ENCODE results near the gene ADGRD2.

ADGRD2 gene

DNA sequence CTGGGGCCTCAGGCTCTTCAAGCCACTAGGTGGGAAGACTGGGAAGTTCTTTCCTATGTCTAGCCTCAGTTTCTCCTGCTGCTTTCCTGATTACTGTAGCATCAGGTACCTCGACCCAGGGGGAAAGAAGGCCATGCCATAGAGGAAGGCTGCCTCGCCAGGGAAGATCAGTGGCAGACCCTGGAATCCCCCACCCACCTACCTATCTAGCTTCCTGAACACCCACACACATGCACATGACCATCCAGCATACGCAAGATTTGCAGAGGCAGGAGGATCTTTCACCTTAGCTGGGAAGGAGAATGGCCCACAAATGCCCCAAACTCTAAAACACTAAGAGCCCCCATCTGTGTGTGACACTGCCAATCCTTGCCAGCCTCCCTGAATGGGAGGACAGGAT, 49.0 kb downstream of the ADGRD2 start:
- DNase-seq, result no peak

DNA sequence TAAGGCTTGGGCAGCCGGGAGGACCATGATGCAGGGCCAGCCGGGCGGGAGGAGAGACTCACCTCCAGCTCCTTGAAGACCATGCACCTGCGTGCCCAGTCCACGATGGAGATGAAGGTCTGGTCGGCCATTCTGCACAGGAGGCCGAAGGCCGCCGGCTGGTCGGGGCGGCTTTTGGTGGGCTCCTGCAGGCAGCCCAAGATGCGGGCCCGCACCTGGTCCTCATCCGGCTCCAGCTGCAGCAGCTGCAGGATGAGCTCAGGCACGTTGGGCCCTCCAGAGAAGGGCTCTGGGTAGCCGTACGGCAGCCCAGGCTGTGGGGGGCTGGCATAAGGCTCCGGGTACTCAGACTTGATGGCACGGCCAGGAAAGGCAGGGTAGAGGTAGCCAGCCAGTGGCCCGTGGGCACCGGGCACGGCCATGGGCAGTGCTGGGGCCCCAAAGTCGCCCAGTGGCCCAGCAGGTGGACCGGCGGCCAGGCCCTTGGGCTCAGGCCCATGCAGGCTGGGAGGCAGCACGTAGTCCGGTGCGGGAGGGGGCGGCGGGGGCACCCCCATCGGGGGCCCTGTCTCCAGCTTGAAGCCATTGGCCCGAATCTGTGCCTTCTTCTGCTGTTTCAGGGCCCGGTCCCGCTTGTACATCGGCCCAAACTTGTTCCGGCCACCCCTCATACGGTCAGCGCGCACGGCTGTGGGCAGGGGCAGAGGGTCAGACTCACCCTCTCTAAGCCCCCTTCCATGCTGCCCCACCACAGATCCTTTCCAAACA, 50.0 kb downstream of the ADGRD2 start:
- DNase-seq, result no peak

GRCh38 chr9:124500796-124501611, 50.8 kb downstream of the ADGRD2 start:
- no peak for DNase-seq

- DNase-seq, result no peak
Observed at GRCh38 chr9:124501771-124502320, 51.6 kb downstream of the ADGRD2 start.

DNA sequence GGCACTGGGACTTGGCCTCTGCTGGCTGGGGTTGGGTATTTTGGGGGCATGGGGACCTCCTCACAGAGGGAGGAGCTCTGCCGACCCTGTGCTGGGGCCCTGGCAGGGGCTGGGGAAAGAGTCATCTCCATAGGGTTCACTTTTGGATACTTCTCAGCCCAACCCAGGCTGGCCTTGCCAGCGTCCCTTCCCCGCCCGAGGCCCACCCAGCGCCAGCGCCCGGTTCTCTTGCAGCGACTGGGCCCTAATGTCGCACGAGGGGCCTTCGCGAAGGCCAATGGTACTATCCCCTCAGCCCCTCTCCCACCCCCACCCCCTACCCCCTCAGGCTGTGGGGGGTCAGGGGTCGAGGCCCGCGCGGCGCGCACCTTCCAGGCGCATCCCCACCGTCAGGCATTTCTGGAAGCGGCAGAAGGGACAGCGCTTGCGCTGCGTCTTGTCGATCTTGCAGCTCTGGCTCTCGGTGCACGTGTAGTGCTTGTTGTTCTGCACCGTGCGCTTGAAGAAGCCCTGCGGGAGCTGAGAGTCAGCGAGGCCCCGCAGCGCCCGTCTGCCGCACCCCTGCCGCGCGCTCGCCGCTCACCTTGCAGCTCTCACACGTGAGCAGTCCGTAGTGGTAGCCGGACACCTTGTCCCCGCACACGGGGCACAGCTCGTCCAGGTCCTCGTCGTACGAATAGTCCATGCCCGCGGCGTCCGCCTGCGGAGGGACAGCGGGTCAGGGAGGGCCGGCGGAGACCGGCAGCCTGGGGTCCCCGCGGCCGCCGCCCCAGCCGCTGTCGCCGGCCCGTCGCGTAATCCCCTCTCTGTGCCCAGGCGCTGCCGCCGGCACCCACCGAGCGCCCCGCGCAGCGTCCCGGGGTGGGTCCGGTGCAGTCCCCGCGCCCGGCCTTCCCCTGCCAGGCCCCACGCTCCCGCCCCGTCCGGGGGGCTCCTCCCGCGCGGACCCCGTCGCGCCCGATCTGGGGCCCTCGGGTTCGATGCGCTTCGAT, 52.8 kb downstream of the ADGRD2 start:
- DNase-seq, result no peak

DNA sequence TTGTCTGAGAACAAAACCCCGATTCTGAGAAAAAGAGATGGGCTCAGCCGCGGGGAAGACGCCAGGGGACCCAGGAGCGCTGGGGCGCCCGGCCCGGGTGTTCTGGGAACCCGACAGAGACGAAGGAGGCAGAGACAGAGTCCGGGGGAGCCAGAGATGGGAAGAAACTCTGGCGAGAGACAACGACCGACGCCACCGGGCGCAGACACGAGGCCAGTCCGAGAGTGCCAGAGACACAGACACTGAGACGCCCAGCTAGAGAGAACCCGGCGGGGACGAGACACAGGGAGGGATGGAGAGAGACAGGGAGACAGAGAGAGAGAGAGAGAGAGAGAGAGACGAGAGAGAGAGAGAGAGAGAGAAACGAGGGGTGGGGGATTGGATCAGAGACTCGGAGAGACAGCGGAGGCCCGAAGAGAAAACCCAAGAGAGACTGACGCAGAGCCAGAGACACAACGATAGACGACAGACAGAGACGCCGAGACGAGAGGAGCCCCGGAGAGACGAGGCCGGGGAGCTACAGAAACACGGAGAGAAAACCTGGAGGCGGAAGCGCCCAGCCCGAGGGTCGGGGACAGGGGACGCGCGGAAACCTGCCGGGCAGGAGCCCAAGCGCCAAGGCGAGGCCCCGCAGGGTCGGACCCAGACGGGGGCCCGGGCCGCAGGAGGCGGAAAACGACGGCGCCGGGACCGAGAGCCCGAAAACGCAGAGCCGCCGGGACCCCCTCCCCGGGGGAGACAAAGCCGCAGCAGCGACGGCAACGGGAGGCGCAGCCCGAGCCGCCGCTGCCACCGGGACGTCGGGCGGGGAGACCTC, 53.7 kb downstream of the ADGRD2 start:
- no peak for DNase-seq

DNA sequence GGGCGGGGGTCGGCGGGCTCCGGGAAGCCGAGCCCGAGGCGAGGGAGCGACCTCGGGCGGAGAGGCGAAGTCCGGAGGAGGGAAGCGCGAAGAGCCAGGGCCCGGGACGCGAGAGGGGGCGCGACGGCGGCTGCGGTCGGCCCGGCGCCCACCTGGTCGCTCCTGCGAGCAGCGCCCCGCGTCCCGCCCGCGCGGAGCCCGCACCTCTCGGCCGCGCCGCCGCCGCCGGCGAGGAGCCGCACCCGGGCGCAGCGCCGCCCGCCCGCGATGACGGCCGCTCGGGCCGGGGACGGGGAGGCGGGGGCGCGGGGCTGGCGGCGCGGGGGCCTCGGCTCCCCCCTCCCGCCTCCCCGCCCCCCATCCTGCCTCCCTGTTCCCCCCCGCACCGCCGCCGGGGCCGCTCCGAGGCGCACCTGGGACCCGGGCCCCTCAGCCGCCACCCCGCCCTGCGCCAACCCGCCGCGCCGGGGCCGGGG, 54.3 kb downstream of the ADGRD2 start:
- no peak for DNase-seq

- DNase-seq, result no peak
Observed at GRCh38 chr9:124505006-124505900, 55.0 kb downstream of the ADGRD2 start.

GRCh38 chr9:124505901-124506346, 55.7 kb downstream of the ADGRD2 start:
- no peak for DNase-seq

GRCh38 chr9:124506433-124506832, 56.2 kb downstream of the ADGRD2 start:
- no peak for DNase-seq

DNA sequence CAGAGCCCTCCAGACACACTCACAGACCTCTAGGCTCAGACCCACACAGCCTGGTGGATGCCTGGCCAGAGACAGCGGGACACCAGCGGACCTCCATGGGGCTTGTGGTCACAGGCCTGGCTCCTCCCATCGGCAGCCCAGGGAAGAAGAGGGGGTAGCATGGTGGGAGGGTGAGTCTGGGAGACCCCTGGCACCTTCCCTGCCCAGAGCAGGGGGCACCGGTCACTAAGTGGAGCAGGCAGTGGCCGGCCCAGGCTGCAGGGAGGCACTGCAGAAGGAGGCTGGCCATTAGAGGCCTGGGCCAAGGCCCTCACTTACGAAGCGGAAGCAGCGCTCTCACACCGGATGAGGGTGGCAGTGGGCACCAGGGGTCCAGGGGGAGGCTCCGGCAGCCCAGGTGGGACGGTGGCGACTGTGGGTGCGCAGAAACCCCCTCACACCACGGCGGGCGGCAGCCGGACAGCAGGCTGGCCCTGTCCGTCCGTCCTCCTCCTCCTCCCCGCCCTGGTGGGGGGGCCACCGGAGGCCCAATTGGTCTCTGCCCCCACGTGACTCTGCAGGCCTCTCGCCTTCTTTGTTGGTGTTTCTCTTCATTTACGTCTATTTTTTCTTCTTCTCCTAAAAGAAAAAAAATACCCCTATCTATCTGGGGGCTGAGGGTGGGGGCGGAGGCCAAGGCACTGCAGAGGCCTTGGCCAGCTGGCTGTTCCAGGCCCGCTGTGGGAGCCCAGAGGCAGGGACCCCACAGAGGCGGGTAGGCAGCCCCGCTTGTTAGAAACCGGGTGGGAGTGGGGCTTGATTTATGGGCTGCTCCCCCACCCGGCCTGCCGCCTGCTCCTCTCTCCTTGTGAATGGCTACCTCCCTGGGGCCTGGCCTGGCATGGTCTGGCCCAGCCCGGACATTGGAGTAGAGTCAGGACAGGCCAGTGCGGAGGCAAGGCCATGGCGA, 57.0 kb downstream of the ADGRD2 start, which contains the start of gene NR5A1:
Gene NR5A1, minus strand, starts transcription at position 469 of the 949 bp plus-strand sequence. CDS start 4,004 bp downstream, outside the sequence.
- DNase-seq, result no peak

- peak; percentile 51 for DNase-seq
Observed at GRCh38 chr9:124507880-124508423, 57.7 kb downstream of the ADGRD2 start.

GRCh38 chr9:124510650-124511425, 60.6 kb downstream of the ADGRD2 start:
- DNase-seq, result peak; percentile 39

DNA sequence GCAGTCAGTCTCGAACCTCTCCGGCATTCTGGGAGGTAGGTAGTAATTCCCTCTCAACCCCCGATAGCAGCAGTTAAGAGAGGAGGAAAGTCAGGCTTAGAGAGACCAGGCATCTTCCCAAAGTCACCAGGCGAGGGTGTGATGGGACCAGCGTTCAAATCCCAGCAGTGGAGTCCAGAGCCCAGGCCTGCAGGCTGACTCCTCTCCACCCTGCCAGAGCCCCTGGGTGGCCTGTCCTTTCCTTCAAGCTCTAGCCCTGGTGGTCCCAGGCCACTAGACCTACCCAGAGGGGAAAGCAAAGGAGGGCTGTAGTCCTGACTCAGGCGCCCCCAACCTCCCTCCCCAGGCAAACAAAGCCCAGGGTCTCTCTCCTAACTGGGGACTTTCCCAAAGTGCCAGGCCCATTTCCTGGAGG, 61.2 kb downstream of the ADGRD2 start:
- peak; percentile 64 for DNase-seq

DNA sequence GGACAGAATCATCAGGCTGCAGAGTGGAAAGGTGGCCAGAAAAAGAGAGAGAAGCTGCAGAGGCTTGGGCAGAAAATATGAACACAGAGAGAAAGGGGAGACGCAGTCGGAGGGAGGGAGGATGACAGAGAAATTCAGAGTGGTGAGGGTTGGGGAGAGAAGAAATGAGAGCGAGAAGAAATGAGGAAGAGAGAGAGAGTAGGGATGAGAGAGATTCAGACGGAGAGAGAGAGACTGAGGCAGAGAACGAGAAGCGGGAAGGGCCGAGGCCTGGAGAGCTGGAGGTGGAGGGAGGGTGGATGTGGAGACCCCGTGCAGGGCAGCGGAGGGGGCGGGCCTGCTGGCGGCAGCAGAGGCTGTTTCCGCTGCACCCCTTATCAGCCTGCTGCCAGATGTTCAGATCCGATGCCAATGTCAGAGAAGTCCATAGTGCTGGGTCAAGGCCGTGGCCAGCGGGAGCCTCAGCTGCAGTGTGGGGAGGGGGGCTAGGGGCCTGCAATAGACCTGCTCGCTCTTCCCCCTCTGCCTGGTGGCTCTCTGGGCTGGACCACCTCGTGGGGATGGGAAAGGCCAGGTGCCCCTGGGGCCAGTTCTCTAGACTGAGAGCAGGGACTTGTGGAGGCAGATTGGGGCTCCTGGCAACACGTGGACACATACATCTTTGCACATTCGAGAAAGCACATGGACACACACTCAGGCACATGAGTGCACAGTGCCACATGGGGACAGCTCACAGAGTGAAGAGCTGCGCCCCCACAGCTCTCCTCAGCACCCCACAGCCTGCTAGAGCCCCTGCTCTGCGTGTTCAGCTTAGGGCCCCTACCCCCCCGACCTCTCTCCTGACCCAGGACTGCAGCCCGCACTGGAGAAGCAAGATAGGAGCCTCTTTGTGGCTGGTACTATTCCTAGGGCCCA, 61.9 kb downstream of the ADGRD2 start:
- DNase-seq, result peak; percentile 95

DNA sequence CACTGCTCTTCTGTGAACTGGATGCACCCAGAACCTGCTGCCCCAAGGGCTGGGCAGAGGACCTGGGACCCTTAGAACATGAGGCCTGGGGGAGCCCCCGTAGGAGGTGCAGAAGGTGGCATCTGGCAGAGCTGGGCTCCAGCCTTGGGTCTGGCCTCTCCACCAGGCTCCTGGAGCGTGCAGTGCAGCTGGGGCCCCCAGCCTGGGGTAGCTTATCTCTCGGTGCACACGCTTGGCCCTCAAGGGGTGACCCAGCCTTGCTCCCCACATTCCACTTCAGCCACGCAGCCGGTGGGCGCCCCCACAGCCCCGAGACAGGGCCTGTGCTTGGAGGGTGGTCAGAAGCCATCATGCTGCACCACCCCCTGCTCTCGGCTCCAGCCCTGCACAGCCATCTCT, 62.6 kb downstream of the ADGRD2 start:
- DNase-seq, result peak; percentile 91
